ENCODE measurements around the gene ZNF214.

The ZNF214 gene

DNA sequence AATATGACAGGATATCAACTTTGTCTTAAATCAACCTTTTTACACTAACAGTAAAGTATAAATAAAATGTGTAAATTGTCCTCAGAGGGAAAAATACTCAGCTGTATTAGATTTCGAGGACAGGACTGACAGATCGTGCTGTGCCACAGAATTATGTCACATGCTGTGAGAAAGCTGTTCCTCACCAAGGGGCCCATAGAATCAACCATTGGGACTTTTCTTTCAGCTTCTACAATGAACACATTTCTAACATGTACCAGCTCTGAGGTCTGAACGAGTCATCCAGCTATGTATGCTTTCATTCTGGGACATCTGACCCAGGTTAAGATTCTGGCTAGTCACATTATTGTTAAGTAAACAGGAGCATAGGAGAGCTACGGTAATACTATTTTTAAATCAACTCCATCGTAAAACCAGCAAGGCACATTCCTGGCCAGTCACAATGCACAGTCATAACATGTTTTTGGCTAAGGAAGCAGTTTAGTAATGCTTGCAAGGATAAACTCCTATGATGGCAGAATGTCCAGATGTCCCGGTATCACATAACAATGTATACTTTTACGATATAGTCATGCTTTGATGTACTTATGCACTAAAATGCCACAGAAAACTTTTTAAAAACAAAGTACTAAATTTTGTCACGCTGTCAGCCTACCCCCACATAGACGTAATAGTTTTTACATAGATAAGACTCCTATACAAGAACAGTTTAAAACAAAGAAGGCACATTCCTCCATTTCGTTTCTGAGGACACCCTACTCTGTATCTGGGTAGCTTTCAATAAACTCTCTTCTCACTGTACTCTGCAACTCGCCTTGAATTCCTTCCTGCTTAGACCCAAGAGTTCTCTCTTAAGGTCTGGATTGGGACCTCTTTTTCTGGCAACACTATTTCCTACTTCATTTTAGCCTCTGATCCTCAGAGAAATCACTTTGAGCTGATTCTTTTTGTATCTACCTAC is 27.4 kb downstream of the ZNF214 start:
- H3K27me3 ChIP-seq (ENCODE audit: low read length): no peaks in the 10 kb centered on the region
- no peaks in the 10 kb centered on the region for H3K36me3 ChIP-seq (ENCODE audit: low read length)
- H3K79me2 ChIP-seq (ENCODE audit: insufficient read depth, low read length): no peaks in the 10 kb centered on the region
- H3K4me3 ChIP-seq (ENCODE audit: insufficient read depth, low read length, poor library complexity, severe bottlenecking): no peak overlapping the region
- no peak overlapping the region for H3K27ac ChIP-seq (ENCODE audit: low read depth, low read length)
- H2AFZ ChIP-seq (ENCODE audit: low read depth, low read length, severe bottlenecking): no peak overlapping the region
- no peaks in the 10 kb centered on the region for H3K9me3 ChIP-seq (ENCODE audit: insufficient read depth, low read length)
- no peaks in the 10 kb centered on the region for H3F3A ChIP-seq (ENCODE audit: insufficient read depth)
- H3K4me2 ChIP-seq (ENCODE audit: low read depth, low read length, poor library complexity, severe bottlenecking): no peak overlapping the region
- H3K9me2 ChIP-seq (replicated peaks; ENCODE audit: insufficient read depth, low read length): no peaks in the 10 kb centered on the region
- TF ChIP-seq EZH2phosphoT487 (conservative IDR thresholded peaks at IDR 0.05; ENCODE audit: low read length): no peak
- TF ChIP-seq, protein P1, sequence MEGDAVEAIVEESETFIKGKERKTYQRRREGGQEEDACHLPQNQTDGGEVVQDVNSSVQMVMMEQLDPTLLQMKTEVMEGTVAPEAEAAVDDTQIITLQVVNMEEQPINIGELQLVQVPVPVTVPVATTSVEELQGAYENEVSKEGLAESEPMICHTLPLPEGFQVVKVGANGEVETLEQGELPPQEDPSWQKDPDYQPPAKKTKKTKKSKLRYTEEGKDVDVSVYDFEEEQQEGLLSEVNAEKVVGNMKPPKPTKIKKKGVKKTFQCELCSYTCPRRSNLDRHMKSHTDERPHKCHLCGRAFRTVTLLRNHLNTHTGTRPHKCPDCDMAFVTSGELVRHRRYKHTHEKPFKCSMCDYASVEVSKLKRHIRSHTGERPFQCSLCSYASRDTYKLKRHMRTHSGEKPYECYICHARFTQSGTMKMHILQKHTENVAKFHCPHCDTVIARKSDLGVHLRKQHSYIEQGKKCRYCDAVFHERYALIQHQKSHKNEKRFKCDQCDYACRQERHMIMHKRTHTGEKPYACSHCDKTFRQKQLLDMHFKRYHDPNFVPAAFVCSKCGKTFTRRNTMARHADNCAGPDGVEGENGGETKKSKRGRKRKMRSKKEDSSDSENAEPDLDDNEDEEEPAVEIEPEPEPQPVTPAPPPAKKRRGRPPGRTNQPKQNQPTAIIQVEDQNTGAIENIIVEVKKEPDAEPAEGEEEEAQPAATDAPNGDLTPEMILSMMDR (IDR thresholded peaks at IDR 0.05; ENCODE audit: insufficient read depth, low read length, poor library complexity, severe bottlenecking): no peak
- no peak overlapping the region for H3K9ac ChIP-seq (ENCODE audit: low read length)
- 0 out of 2 replicates have a peak, but pooled peaks cover 4% of the 10 kb centered on the region for H4K20me1 ChIP-seq (ENCODE audit: low read depth, low read length)

DNA sequence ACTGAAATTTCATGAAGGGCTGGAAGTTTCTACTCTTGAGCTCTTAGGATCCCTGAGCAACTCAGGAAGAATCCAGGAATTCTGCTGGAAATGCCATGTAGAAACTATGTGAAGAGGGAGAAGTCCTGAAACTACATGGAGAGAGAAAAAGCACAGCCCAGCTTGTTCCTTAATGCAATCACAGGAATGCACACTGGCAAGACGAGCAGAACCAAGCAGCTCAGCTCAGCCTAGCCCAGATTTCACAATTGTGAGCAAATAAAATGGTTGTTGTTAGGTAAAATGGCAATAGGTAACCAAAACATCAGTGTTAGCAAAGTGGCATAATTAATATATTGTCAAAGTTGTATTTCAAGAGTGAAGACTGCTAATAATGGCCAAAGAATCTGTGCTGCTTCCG is 28.1 kb downstream of the ZNF214 start:
- TF ChIP-seq, protein P1 (IDR thresholded peaks at IDR 0.05; ENCODE audit: insufficient read depth, low read length, poor library complexity, severe bottlenecking): no peak
- no peak for TF ChIP-seq EZH2phosphoT487 (conservative IDR thresholded peaks at IDR 0.05; ENCODE audit: low read length)
- H3K36me3 ChIP-seq (ENCODE audit: low read length): no peaks in the 10 kb centered on the region
- H3K9me3 ChIP-seq (ENCODE audit: insufficient read depth, low read length): no peaks in the 10 kb centered on the region
- H3K79me2 ChIP-seq (ENCODE audit: insufficient read depth, low read length): no peaks in the 10 kb centered on the region
- H2AFZ ChIP-seq (ENCODE audit: low read depth, low read length, severe bottlenecking): no peak overlapping the region
- no peak overlapping the region for H3K4me2 ChIP-seq (ENCODE audit: low read depth, low read length, poor library complexity, severe bottlenecking)
- no peak overlapping the region for H3K9ac ChIP-seq (ENCODE audit: low read length)
- H3K27ac ChIP-seq (ENCODE audit: low read depth, low read length): no peak overlapping the region
- H3K9me2 ChIP-seq (replicated peaks; ENCODE audit: insufficient read depth, low read length): no peaks in the 10 kb centered on the region
- no peak overlapping the region for H3K4me3 ChIP-seq (ENCODE audit: insufficient read depth, low read length, poor library complexity, severe bottlenecking)
- 0 out of 2 replicates have a peak, but pooled peaks cover 2% of the 10 kb centered on the region for H4K20me1 ChIP-seq (ENCODE audit: low read depth, low read length)
- no peaks in the 10 kb centered on the region for H3K27me3 ChIP-seq (ENCODE audit: low read length)
- no peaks in the 10 kb centered on the region for H3F3A ChIP-seq (ENCODE audit: insufficient read depth)

DNA sequence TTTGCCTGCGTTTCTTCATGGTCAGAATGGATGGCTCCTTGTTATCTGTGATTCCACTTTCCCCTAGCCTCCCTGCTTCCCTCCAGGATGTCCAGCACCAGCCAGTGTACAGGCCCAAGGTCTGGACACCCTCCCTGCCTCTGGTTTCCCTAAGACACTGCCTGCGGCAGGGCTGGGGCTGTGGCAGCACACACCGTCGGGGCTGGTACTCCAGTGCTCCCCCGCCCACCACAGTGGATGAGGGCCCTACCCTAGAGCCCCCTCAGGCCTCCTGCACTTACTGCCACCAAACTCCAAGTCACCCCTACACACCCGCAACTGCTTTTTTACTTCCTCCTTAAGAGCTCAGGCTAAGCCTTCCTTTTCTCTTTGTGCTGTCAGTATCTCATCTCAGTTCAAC is 28.9 kb downstream of the ZNF214 start:
- H3K36me3 ChIP-seq (ENCODE audit: low read length): no peaks in the 10 kb centered on the region
- H3K79me2 ChIP-seq (ENCODE audit: insufficient read depth, low read length): no peaks in the 10 kb centered on the region

DNA sequence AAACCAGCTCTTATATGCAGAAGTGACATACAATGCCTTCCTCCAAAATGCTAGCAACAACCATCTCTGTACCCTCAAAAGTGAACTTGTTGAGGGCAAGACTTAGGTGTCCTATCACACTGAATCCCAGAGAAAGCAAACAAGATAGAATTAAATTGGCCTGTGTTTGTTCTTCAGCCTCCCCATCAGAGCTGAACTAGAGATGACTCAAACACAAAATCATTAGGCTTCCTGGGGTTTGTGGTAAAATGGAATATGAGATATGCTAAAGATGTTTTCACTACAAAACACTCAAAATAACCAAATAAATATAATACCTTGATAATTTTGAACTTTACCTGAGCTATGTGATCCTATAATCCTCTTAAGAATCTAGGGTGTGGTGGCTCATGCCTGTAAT is 31.6 kb downstream of the ZNF214 start:
- H3K79me2 ChIP-seq (ENCODE audit: insufficient read depth, low read length): no peaks in the 10 kb centered on the region
- no peak for TF ChIP-seq EZH2phosphoT487 (conservative IDR thresholded peaks at IDR 0.05; ENCODE audit: low read length)
- TF ChIP-seq, protein P1 (IDR thresholded peaks at IDR 0.05; ENCODE audit: insufficient read depth, low read length, poor library complexity, severe bottlenecking): no peak
- H3K4me3 ChIP-seq (ENCODE audit: insufficient read depth, low read length, poor library complexity, severe bottlenecking): no peak overlapping the region
- H4K20me1 ChIP-seq (ENCODE audit: low read depth, low read length): no peaks in the 10 kb centered on the region
- H3K27me3 ChIP-seq (ENCODE audit: low read length): no peaks in the 10 kb centered on the region
- H2AFZ ChIP-seq (ENCODE audit: low read depth, low read length, severe bottlenecking): no peak overlapping the region
- H3K9me3 ChIP-seq (ENCODE audit: insufficient read depth, low read length): no peaks in the 10 kb centered on the region
- no peaks in the 10 kb centered on the region for H3F3A ChIP-seq (ENCODE audit: insufficient read depth)
- H3K9ac ChIP-seq (ENCODE audit: low read length): no peak overlapping the region
- no peak overlapping the region for H3K27ac ChIP-seq (ENCODE audit: low read depth, low read length)
- H3K4me2 ChIP-seq (ENCODE audit: low read depth, low read length, poor library complexity, severe bottlenecking): no peak overlapping the region
- no peaks in the 10 kb centered on the region for H3K9me2 ChIP-seq (replicated peaks; ENCODE audit: insufficient read depth, low read length)
- no peaks in the 10 kb centered on the region for H3K36me3 ChIP-seq (ENCODE audit: low read length)

More for the DNA sequence above, 28.9 kb downstream of the ZNF214 start:
- H3K9ac ChIP-seq (ENCODE audit: low read length): no peak overlapping the region
- no peak overlapping the region for H3K27ac ChIP-seq (ENCODE audit: low read depth, low read length)
- no peaks in the 10 kb centered on the region for H3K9me3 ChIP-seq (ENCODE audit: insufficient read depth, low read length)
- H4K20me1 ChIP-seq (ENCODE audit: low read depth, low read length): no peaks in the 10 kb centered on the region
- no peak overlapping the region for H3K4me2 ChIP-seq (ENCODE audit: low read depth, low read length, poor library complexity, severe bottlenecking)
- H3K9me2 ChIP-seq (replicated peaks; ENCODE audit: insufficient read depth, low read length): no peaks in the 10 kb centered on the region
- H2AFZ ChIP-seq (ENCODE audit: low read depth, low read length, severe bottlenecking): no peak overlapping the region
- TF ChIP-seq EZH2phosphoT487 (conservative IDR thresholded peaks at IDR 0.05; ENCODE audit: low read length): no peak
- H3K4me3 ChIP-seq (ENCODE audit: insufficient read depth, low read length, poor library complexity, severe bottlenecking): no peak overlapping the region
- H3F3A ChIP-seq (ENCODE audit: insufficient read depth): no peaks in the 10 kb centered on the region
- no peaks in the 10 kb centered on the region for H3K27me3 ChIP-seq (ENCODE audit: low read length)

Measured in SU-DHL-6 (cell line).